ENCODE results near the gene BMF. TPM values are rescaled to one million over a fixed set of nuclear protein-coding genes. Genes with fewer than 3 reads are reported as not detected.

BMF gene
- total RNA-seq, 1 experiment from 2014 or later, result 11.5 TPM

GRCh38 chr15:40054605-40054854 lies 54.1 kb downstream of the BMF start:
- CTCF ChIA-PET, result no interaction called here
- Mint-ChIP-seq H3K9me3 (ENCODE audit: low read depth, unreplicated experiment) (peaks cover 2% of the 10 kb centered on the region), H3K4me3 (ENCODE audit: low read depth, unreplicated experiment) (no peak overlapping the region), H3K27ac (ENCODE audit: unreplicated experiment) (no peak overlapping the region), H3K4me1 (ENCODE audit: low read depth, unreplicated experiment) (peaks cover 43% of the 10 kb centered on the region), H3K36me3 (ENCODE audit: insufficient read depth, unreplicated experiment) (peaks cover 9% of the 10 kb centered on the region), H3K27me3 (ENCODE audit: unreplicated experiment) (no peaks in the 10 kb centered on the region)
- no TSS peak for BruUV-seq (replicated peaks)
- TF ChIP-seq, protein P1, sequence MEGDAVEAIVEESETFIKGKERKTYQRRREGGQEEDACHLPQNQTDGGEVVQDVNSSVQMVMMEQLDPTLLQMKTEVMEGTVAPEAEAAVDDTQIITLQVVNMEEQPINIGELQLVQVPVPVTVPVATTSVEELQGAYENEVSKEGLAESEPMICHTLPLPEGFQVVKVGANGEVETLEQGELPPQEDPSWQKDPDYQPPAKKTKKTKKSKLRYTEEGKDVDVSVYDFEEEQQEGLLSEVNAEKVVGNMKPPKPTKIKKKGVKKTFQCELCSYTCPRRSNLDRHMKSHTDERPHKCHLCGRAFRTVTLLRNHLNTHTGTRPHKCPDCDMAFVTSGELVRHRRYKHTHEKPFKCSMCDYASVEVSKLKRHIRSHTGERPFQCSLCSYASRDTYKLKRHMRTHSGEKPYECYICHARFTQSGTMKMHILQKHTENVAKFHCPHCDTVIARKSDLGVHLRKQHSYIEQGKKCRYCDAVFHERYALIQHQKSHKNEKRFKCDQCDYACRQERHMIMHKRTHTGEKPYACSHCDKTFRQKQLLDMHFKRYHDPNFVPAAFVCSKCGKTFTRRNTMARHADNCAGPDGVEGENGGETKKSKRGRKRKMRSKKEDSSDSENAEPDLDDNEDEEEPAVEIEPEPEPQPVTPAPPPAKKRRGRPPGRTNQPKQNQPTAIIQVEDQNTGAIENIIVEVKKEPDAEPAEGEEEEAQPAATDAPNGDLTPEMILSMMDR (IDR thresholded peaks at IDR 0.05; ENCODE audit: unreplicated experiment), result no peak
- intact Hi-C loops (cut with micrococcal nuclease; ENCODE audit: unreplicated experiment), result no loop called here
- no peak for DNase-seq

DNA sequence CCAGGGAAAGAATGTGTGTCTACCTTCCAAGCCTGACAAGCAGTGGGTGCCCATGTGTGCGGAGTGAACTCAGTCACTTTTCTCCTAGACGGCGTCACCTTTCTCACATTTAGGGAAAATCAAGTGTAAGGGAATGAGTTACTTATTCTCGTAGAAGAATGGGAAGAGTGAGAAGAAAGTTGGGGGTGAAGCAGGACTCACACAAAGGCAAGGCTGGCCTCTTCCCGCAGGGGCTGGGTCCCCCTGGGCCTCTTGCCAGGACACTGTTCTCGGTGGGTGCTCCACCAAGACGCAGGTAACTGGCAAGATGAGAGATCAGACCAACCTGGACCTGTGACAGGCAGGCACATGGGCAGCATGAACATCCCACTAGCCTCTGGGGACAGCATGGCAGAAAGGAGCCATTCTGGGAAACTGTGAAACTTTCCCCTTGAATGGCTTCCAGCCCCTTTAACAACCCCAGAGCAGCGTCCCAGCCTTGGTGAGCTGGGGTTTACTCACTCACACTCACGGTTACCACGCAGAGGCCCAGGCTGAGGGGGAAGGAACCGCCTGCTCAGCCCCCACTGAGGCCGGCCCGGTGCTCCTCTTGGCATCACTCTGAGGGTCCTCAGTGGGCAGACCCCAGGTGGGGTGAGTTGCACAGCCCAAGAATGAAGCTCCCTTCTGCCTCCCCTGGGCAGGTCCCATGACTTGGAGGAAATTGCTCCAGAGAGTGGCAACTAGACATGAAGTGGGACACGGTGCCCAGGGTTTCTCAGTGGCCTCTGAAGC lies 54.7 kb downstream of the BMF start:
- Mint-ChIP-seq H3K4me3 (ENCODE audit: low read depth, unreplicated experiment) (no peak overlapping the region), H3K9me3 (ENCODE audit: low read depth, unreplicated experiment) (peaks cover 2% of the 10 kb centered on the region), H3K4me1 (ENCODE audit: low read depth, unreplicated experiment) (peaks cover 43% of the 10 kb centered on the region), H3K27me3 (ENCODE audit: unreplicated experiment) (no peaks in the 10 kb centered on the region), H3K27ac (ENCODE audit: unreplicated experiment) (no peak overlapping the region), H3K36me3 (ENCODE audit: insufficient read depth, unreplicated experiment) (peaks cover 9% of the 10 kb centered on the region)
- intact Hi-C loops (cut with micrococcal nuclease; ENCODE audit: unreplicated experiment), result no loop called here
- DNase-seq, result no peak
- CTCF ChIA-PET, result no interaction called here
- TF ChIP-seq, protein P1 (IDR thresholded peaks at IDR 0.05; ENCODE audit: unreplicated experiment), result no peak
- no TSS peak for BruUV-seq (replicated peaks)

- Mint-ChIP-seq H3K4me3 (ENCODE audit: low read depth, unreplicated experiment) (no peak overlapping the region), H3K9me3 (ENCODE audit: low read depth, unreplicated experiment) (peaks cover 2% of the 10 kb centered on the region), H3K27me3 (ENCODE audit: unreplicated experiment) (no peaks in the 10 kb centered on the region), H3K36me3 (ENCODE audit: insufficient read depth, unreplicated experiment) (peaks cover 9% of the 10 kb centered on the region), H3K27ac (ENCODE audit: unreplicated experiment) (no peak overlapping the region), H3K4me1 (ENCODE audit: low read depth, unreplicated experiment) (peaks cover 39% of the 10 kb centered on the region)
- intact Hi-C loops (cut with micrococcal nuclease; ENCODE audit: unreplicated experiment), result no loop called here
- CTCF ChIA-PET, result interaction anchor here (1.1 to 1.4 kb wide), 2 partner anchors 29 to 51 kb away, joined by 3 to 4 read pairs; no protein-coding TSS in a partner anchor
- TF ChIP-seq, protein P1 (IDR thresholded peaks at IDR 0.05; ENCODE audit: unreplicated experiment), result no peak
- DNase-seq, result no peak
- BruUV-seq (replicated peaks), result no TSS peak
These were observed 55.4 kb downstream of the BMF start for GRCh38 chr15:40053079-40053830.

DNA sequence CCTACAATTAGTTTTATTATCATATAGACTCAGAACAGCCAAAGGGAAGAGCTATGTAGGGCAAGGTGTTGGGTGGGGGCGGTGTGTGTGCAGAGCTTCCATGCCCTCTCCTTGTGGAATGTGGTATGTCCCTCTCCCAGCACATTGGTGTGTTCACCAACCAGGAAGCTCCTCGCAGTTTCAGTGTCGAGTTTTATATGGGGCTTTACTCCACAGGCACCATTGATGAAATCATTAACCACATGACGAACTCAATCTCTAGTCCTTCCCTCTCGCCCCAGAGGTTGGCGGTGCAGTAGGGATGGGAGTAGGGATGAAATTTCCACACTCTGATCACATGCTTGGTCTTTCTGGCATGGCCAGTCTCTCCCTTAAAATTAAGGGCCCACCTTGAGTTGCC lies 56.1 kb downstream of the BMF start:
- Mint-ChIP-seq H3K4me1 (ENCODE audit: low read depth, unreplicated experiment) (peaks cover 39% of the 10 kb centered on the region), H3K4me3 (ENCODE audit: low read depth, unreplicated experiment) (no peak overlapping the region), H3K9me3 (ENCODE audit: low read depth, unreplicated experiment) (peaks cover 2% of the 10 kb centered on the region), H3K27ac (ENCODE audit: unreplicated experiment) (no peak overlapping the region), H3K36me3 (ENCODE audit: insufficient read depth, unreplicated experiment) (peaks cover 9% of the 10 kb centered on the region), H3K27me3 (ENCODE audit: unreplicated experiment) (no peaks in the 10 kb centered on the region)
- intact Hi-C loops (cut with micrococcal nuclease; ENCODE audit: unreplicated experiment), result no loop called here
- CTCF ChIA-PET, result interaction anchor here (1.1 to 1.4 kb wide), 2 partner anchors 29 to 52 kb away, joined by 3 to 4 read pairs; no protein-coding TSS in a partner anchor
- BruUV-seq (replicated peaks), result no TSS peak
- TF ChIP-seq, protein P1 (IDR thresholded peaks at IDR 0.05; ENCODE audit: unreplicated experiment), result no peak
- no peak for DNase-seq

All from Calu3 (cell line).